ENCODE results near the gene TMSB10.

Gene TMSB10

DNA sequence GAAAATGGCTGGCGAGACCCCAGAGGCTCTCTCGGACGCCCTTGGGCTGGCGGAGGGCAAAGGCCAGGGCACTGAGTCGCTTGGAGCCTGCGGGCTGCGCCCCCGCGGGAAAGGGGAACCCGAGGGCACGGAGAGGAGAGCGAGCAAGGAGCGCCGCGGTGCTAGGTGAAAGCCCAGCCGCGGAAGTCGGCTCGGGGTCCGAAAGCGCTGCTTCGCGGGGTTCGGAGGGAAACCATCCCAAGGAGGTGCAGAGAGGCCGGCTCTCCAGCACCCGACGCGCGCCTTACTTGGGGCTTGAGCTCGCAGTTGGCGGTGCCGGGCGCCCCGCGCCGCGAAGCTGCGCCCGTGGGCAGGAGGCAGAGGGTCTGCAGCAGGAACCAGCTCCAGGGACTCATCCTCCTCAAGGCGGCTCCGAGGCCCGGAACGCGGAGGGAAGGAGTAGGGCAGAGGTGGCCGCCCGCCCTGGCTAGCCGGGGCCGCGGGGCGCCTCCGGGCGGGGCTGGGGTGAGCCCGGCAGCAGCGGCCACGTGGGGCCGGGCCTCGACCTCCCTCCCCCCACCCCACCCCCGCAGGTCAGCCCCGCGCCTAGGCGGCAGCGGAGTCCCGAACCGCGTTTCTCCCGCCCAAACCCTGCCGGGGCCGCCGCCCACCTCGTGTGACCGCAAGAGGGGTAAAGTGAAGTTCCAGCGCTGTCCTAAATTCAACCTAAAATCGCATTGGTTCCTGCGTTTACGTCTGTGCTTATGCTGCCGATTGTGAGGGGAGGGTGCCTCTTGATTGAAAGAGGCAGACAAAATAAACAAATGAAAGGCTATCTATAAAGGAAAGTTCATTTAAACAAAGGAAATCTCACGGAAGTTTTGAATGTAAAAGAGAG is 24.6 kb upstream of the TMSB10 start, which contains the start of gene TRABD2A:
Gene TRABD2A (minus strand): TSS at position 440 of the 877 bp plus-strand sequence. CDS start 45 bp downstream, at position 395.
- DNase-seq: peak; percentile 60

DNA sequence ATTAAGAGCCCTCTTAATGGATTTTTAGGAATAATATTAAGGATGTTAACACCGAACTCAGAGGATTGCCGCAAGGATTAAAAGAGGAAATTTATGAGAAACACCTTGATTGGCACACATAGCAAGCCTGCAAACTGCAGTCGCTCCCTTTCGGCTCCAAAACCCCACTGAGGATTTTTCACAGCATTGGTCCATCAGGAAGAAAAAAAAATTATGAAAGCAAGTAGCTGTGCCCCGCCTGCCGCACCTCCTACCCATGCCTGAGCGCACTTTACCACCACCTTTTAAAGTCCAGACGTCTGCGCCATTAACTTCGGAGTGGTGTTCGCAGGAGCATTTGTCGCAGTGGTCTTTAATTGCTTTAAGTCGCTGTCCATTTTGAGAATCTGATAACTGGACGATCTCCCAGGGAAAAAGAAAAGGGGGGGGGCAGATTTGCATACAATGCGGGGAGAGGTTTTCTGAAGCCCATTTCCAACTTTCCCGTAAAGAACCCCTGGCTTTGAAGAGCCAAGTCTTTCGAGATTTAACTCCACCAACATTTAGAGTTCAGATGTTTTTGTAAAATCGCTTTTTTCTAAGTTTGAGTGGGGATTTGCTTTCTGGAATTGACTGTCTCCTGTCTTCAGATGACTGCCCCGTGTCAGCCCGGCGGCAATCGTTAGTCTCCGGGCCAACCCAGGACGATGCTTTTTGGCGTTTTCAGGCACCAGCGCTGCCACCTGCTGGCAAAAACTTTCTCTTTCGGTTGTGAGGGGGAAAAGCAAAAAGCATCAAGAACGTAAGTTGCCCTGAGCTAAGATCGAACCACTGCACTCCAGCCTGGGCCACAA is 23.7 kb upstream of the TMSB10 start:
- peak; percentile 90 for DNase-seq

GRCh38 chr2:84882414-84882738 is 23.1 kb upstream of the TMSB10 start:
- DNase-seq: no peak

DNA sequence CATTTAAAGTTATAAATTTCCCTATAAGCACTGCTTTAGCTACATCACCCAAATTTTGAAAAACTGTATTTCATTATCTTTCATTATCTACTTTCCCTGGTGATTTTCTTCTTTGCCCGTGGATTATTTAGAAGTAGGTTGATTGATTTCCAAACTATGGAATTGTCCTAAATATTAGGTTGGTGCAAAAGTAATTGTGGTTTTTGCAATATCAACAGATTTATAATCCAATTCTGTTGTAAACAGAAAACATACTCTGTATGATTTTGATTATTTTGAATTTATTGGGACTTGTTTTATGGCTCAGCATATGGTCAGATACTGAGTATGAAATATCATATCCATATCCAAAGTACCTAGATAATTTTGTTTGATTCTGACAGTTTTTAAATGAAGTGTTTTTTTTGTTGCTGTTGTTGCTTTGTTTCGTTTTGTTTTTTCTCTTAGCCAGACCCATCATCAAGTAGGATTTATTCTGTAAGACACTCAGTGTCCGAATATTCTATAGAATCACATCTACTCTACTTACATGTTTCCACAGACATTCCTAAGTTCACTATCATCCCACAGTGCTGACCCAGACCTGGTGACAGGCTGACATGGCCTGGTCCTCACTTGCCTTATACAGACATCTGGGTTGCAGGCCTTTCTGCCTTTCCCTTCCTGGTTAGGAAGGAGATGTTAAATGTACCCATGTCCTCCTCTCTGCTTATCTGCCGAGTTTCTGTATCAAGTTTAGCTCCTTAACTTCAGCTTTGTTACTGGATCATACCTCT is 22.5 kb upstream of the TMSB10 start:
- no peak for DNase-seq

- DNase-seq: no peak
Measured at GRCh38 chr2:84884449-84884848, 21.0 kb upstream of the TMSB10 start.

- DNase-seq: no peak
Measured at GRCh38 chr2:84885111-84885510, 20.3 kb upstream of the TMSB10 start.

GRCh38 chr2:84886791-84887190 is 18.7 kb upstream of the TMSB10 start:
- DNase-seq: no peak

- DNase-seq: peak; percentile 81
Measured at GRCh38 chr2:84888401-84889276, 16.8 kb upstream of the TMSB10 start.

GRCh38 chr2:84889332-84889731 is 16.1 kb upstream of the TMSB10 start:
- no peak for DNase-seq

GRCh38 chr2:84891355-84892010 is 14.0 kb upstream of the TMSB10 start:
- no peak for DNase-seq

GRCh38 chr2:84894131-84894586 is 11.3 kb upstream of the TMSB10 start:
- DNase-seq: no peak

- DNase-seq: no peak
Measured at GRCh38 chr2:84894758-84895520, 10.5 kb upstream of the TMSB10 start.

DNA sequence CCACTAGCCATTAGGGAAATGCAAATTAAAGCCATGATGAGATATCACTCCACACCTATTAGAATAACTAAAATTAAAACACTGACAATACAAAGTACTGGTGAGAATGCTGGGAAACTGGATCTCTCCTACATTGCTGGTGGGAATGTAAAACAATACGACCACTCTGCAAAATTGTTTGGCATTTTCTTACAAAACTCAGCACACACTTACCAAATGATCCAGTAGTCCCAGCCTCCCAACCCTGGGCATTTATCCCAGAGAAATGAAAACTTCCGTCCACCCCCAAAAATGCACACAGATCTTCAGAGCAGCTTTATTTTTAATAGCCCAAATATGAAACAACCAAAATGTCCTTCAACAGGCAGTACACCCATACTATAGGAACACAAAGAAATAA is 8.9 kb upstream of the TMSB10 start:
- DNase-seq: no peak

DNA sequence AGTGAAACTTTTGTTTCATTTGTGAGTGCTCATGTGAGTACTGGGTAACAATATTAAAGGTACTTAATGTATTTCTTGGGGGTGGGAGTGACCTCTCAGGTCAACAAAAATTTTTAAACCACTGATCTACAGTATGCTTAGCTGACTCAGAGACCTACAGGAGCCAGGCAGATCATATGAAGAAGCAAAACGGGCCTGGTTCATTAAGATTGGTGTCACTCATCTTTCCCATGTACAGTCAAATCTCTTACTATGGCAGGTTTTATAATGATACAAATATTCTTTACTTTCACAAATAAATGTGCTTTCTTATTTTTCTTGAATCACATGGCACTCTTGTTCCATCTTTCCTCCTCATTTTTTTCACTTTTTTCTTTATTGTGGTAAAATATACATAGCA is 7.7 kb upstream of the TMSB10 start:
- DNase-seq: no peak

DNA sequence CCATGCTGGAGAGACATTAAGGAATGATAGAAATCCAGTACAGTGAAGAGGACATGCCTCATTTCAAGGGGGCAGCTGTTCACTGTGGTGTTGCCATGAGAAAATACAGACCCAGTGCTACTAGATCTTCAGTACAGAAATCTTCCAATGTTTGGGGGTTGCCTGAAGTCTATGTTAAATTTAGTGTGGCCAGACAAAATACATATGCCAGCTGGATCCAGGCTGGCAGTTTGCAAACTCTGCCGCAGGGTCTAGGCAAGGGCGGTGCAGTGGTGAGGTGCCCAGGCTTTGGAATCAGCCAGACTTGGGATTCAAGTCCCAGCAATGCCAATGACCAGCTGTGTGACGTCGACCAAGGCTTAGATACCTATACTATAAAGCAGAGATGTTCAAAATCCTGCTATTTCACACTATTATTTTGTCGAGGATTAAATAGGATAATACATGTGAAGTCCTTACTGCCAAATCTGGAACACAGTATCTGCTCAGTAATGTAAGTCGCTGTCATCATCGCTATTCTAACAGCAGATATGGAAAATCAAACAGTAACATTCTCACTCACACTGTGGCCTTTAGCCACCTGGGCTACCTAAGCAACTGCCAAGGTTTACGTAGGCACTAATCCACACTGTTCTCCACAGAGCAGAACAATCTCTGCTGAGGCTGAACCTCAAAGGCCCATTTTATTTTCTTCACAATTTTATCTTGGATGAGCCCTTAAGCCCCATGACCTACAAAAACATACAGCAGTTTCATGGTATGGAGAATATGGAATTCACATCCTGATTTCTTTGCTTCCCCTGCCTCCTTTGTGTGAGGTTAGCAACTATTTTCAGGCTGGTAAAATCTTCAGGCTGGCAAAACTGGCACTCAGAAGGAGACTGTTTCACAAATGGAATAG is 5.9 kb upstream of the TMSB10 start:
- DNase-seq: no peak

DNA sequence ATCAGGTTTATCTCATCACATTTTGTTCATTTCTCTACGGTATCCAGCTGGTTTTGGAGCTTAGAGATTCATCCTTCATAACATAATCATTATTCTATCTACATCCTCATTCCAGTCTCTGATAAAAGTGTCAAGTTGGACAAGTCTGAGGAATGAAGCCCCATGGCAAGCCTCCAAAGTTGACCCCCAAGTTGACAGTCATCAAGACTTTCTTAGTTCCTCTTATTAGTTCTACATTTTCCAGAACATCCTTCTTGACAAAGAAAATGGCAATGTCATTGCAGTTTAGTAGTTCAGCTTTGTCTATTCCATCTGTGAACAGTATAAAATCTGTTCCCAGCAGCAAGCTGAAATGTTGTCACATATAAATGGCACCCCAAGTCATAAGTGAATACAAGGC is 4.5 kb upstream of the TMSB10 start:
- no peak for DNase-seq

- DNase-seq: no peak
Measured at GRCh38 chr2:84901593-84902120, 3.8 kb upstream of the TMSB10 start.

DNA sequence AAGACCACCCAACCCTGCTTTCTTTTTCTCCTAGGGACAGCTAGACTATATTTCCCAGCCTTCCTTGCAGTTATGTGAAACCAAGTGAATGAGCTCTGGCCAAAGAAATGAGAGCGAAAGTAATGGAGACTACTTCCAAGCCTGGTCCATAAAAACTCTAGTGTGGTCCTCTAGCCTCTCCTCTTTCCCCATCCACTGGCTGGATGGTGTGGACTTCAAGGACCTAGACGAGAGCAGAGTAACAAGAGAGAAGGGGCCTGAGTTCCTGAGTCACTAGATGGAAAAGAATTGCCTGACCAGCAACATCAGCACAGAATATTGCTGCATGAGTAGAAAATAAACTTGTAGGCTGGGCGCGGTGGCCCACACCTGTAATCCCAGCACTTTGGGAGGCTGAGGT is 2.9 kb upstream of the TMSB10 start:
- no peak for DNase-seq

DNA sequence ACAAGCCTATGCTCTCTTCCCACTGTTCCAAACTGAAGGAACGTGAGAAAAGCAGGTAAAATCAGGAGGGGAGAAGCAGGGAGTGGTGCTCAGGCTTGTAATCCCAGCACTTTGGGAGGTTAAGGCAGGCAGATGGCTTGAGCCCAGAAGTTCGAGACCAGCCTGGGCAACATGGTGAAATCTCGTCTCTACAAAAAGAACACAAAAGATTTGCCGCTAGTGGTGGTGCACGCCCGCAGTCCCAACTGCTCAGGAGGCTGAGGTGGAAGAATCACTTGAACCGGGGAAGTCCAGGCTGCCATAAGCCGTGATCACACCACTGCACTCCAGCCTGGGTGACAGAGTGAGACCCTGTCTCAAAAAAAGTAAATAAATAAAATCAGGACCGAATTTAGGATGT is 1.3 kb upstream of the TMSB10 start:
- DNase-seq: no peak
